ENCODE data around the gene KNCN.

KNCN gene

DNA sequence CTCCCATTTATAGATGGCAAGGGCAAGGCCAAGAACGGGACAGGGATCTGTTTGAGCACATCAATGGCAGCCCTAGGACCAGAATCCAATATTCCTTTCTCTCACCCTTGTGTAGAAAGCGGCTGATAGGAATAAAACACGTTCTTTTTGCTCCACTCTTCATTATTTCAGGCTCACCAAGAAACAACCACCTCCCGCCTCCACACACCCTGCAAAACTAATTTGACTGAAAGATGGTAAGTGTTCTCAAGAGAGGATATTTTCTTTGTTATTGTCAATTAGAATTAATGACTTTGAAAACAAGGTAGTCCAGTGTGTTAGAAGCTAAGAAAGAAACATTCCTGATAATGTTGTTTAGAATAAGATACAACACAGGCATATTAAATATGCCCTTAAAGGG, 11.9 kb upstream of the KNCN start:
- DNase-seq = no peak

GRCh38 chr1:46562498-46562897, 11.1 kb upstream of the KNCN start:
- DNase-seq = no peak

DNA sequence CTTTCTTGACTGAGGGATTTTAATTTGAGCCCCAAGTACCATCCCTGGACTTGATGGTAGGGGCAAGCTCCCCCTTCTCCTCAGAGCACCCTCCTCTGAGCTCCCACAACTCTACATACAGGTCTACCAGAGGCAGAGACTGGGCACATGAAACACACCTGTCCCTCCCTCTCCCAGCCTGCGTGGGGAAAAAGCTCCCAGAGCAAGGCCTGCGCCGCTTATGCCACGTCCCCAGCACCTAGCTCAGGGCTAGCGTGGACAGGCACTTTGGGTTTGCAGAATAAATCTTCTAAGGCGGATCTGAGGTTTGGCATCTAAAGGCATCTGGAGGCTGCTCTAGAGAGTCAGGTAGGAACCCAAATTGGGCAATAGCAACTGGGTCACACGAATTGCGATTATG, 7.5 kb upstream of the KNCN start:
- no peak for DNase-seq

DNA sequence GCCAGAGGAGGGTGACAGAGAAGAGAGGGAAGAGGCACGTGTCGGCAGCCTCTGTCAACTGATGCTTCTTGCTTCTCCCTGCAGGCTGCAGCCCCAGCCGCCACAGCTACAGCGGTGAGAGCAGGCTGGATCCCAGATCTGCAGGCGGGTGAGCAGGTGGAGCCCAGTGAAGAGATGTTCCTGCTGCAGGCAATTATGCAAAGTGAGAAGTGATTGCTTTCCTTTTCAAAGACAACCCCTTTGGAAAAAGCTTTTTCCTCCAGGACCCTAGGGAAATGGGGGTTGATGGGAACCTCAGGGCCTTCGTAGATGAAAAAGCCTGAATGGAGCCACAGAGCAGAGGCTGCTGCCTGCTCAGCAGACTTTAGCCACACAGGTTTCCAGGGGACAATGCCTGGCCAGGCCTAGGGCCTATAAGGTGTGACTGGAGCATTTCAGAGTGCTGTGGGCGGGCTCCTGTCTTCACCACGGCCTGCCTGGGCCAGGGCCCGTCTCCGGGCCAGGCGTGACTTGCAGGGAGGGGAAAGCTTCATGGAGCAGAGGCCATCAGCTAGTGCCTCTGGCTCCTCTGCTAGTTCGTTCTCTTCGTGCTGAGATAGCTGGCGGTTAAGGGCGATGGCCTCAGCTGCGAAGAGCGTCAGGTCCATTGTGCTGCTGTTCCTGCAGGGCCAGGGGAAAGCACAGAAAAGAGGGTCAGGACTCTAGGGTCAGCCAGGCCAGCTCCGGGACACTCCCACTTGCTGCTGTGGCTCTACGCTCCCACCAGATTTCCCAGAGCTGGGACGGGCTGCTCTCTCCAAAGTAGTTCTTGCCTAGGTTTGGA, 6.9 kb upstream of the KNCN start:
- DNase-seq = no peak

DNA sequence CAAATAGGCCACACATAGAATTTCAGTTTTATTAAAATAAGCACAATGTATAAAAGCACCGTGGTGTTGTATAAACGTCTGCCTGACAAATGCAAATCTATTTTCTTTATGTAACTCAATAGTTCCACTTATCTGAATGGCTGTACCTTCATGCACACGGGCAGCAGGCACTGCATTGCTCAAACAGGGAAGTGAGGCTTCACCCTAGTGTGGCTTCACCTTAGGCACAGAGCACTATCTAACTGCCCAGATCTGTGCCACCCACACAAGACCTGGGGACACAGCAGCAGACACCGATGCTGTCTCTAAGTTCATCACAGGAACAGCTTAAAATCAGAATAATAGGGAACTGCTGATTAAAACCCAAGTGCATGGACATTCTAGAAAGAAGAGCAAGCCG, 6.0 kb upstream of the KNCN start:
- no peak for DNase-seq

DNA sequence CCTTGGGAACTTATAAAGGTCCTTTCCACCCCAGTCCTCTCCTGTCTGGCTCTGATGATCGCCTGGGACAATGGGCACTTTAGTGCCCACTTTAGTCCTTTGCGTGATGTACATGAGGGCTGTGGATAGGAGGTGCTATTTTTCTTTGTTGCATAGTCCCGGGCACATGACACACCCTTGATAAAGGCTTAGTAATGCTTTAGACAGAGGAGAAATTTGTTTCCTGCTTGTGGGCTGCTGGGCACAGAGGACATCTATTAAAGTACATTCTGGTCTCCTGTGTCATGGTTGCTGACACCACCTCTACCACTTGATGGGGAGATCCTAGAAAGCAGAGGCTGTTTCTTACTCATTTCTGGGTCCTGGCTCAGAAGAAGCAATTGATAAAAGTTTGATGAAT, 5.4 kb upstream of the KNCN start:
- no peak for DNase-seq

- DNase-seq = no peak
Observed at GRCh38 chr1:46555826-46556619, 4.6 kb upstream of the KNCN start.

- DNase-seq = no peak
Observed at GRCh38 chr1:46554597-46555381, 3.3 kb upstream of the KNCN start.

DNA sequence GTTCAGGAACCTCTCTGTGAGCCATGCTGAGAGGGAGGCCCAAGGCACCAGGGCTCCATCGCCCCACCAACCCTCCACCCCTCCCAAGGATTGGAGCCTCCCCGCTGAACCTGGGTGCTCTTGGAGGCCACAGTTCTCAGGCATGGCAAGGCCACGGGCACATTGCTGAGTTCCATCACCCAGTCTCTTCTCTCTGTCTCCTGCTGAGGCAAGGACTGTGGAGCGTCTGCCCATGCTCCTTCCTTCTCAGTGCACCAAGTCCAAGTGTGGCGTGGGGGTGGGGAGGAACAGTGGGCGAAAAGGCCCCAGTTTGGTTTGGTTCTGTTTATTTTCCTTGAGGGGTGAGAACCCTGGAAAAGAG, 2.8 kb upstream of the KNCN start:
- no peak for DNase-seq

DNA sequence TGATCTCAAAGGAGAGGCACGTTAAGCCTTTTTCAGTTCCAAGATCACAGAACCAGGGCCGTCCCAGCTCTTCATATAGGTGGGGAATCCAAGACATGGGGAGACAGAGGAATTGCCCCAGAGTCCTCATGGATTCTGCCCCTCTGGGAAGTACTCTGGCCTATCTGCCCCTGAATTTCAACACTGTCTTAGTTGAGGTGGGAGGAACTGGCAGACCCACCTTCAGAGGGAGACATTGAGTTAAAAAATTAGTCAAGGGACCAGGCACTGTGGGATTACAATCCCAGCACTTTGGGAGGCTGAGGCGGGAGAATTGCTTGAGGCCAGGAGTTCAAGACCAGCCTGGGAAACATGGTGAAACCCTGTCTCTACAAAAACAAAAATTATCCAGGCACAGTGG, 2.1 kb upstream of the KNCN start:
- no peak for DNase-seq

GRCh38 chr1:46552357-46553237, 1.1 kb upstream of the KNCN start:
- DNase-seq = no peak

- no peak for DNase-seq
Observed at GRCh38 chr1:46550751-46551231, 656 bp downstream of the KNCN start.

DNA sequence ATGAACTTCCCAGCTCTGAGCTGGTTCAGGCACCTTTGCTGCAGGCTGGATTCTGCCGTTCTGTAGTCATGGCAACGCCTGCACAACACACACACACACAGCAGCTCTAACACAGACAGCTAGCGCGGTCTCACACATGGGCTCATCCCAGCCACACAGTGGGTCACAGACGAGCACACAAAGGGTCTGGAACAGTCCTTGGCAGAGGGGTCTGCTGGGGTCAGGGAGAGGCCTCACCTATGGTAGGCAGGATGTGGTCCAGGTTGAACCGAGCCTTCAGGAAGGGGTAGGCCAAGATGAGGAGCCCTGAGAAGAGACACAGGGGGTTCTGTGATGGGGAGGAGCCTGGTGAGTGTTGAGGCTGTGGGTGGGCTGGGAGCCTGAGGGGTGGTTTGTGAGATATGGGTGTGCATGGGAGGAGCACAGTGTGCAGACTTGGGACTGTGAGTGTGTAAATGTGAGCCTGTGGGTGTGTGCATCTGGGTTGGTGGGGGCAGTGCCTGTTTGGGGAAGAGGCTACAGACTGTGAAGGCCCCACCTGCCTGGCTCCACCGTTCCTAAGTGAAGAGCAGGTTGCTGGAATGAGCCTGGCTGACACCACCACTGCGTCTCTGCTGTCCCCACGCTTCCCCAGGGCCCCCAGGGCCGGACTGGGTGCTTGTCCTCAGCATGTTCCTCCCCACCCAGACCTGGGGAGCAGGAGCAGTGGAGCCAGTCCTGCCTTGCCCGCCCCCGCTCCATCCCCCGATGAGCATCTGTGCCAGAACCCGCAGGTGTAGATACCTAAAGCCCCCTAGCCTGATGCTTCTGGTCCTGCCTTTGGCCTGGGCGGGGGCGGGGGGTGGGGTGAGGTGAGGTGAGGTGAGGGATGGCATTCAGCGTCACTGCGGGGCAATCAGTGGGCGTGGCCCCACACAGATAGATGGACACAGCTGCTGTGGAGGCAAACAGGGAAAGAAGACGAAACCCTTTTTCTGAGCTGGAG, 1.5 kb downstream of the KNCN start:
- peak; percentile 20 for DNase-seq

GRCh38 chr1:46547481-46548383, 3.7 kb downstream of the KNCN start:
- no peak for DNase-seq

DNA sequence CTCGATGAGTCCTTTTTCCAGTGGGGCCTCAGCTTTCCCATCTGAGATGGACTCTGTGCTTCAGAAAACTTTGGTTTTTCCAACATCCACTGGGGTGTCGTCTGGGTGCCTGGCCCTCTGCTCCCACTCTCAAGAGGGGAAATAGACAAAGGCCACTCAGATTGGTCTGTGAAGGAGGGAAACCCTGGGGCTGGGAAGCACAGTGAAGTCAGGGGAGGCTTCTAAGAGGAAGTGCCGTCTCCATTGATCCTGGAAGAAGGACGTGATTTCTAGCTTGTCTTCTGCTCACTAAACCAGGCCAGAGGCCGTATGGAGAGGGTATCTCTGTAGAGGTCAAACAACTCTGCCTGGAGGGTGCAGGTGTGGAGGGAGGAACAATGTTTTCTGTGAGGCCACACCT, 5.2 kb downstream of the KNCN start:
- DNase-seq = no peak

- DNase-seq = no peak
Observed at GRCh38 chr1:46545784-46546183, 5.7 kb downstream of the KNCN start.

- no peak for DNase-seq
Observed at GRCh38 chr1:46544561-46545240, 6.7 kb downstream of the KNCN start.

- no peak for DNase-seq
Observed at GRCh38 chr1:46543761-46544560, 7.5 kb downstream of the KNCN start.

- DNase-seq = no peak
Observed at GRCh38 chr1:46543382-46543760, 8.1 kb downstream of the KNCN start.
